MM.1S (cell line): ENCODE results near the gene ZDHHC11B.

Experiments
- DNase-seq: peaks from one replicate; pipeline ENCODE4 v3.0.0-alpha.2; 2015
- H2AFZ ChIP-seq: fragments of 300-600 bp; sonication (generic); 2 replicates; pipeline ENCODE4 v1.6.0; 2016; ENCODE audit warnings: antibody characterized with exemption, low read length
- H3F3A ChIP-seq: fragments of 300-600 bp; sonication (generic); 2 replicates; pipeline ENCODE4 v1.6.1; 2016; ENCODE audit warnings: mild to moderate bottlenecking, antibody characterized with exemption, low read length, moderate library complexity, mixed read lengths; ENCODE audit not compliant: insufficient read depth
- H3K27ac ChIP-seq: fragments of 300-600 bp; sonication (generic); 2 replicates; pipeline ENCODE4 v1.5.1; 2016; ENCODE audit warnings: mild to moderate bottlenecking, low read length
- H3K27me3 ChIP-seq: fragments of 300-600 bp; sonication (generic); replicated peaks from 2 replicates; pipeline ENCODE4 v1.6.0; 2016; ENCODE audit warnings: low read length; ENCODE audit not compliant: insufficient read depth
- H3K36me3 ChIP-seq: fragments of 300-600 bp; sonication (generic); replicated peaks from 2 replicates; pipeline ENCODE4 v1.6.1; 2016; ENCODE audit warnings: mild to moderate bottlenecking, low read length, mixed read lengths; ENCODE audit not compliant: insufficient read depth
- H3K4me1 ChIP-seq: fragments of 300-600 bp; sonication (generic); 2 replicates; pipeline ENCODE4 v1.6.1; 2016; ENCODE audit warnings: low read length, mixed read lengths
- H3K4me2 ChIP-seq: fragments of 300-600 bp; sonication (generic); 2 replicates; pipeline ENCODE4 v1.6.0; 2016; ENCODE audit warnings: low read depth, low read length
- H3K4me3 ChIP-seq: fragments of 300-600 bp; sonication (generic); 2 replicates; pipeline ENCODE4 v1.5.1; 2016; ENCODE audit warnings: low read length, mixed read lengths
- H3K79me2 ChIP-seq: fragments of 300-600 bp; sonication (generic); 2 replicates; pipeline ENCODE4 v1.6.1; 2016; ENCODE audit warnings: mixed run types, low read length, mixed read lengths
- H3K9ac ChIP-seq: fragments of 300-600 bp; sonication (generic); 2 replicates; pipeline ENCODE4 v1.6.1; 2016; ENCODE audit warnings: low read length, mixed read lengths
- H3K9me2 ChIP-seq: fragments of 300-600 bp; sonication (generic); replicated peaks from 2 replicates; pipeline ENCODE4 v1.6.1; 2016; ENCODE audit warnings: mild to moderate bottlenecking, low read length, mixed read lengths; ENCODE audit not compliant: insufficient read depth
- H3K9me3 ChIP-seq: fragments of 300-600 bp; sonication (generic); replicated peaks from 2 replicates; pipeline ENCODE4 v1.6.1; 2016; ENCODE audit warnings: mild to moderate bottlenecking, low read length, mixed read lengths; ENCODE audit not compliant: insufficient read depth
- H4K20me1 ChIP-seq: fragments of 300-600 bp; sonication (generic); 2 replicates; pipeline ENCODE4 v1.6.1; 2016; ENCODE audit warnings: mild to moderate bottlenecking, low read length, moderate library complexity, mixed read lengths; ENCODE audit not compliant: insufficient read depth
- CTCF ChIP-seq: fragments of 300-600 bp; sonication (generic); IDR thresholded peaks from 2 replicates; pipeline ENCODE4 v1.5.1; 2016; ENCODE audit warnings: antibody characterized with exemption, low read length, mixed read lengths
- EZH2 ChIP-seq: fragments of 300-600 bp; sonication (generic); optimal IDR thresholded peaks from 2 replicates; pipeline ENCODE3; 2017; ENCODE audit warnings: low read depth, mild to moderate bottlenecking, antibody characterized with exemption, low read length, mixed read lengths
- EZH2phosphoT487 ChIP-seq: fragments of 300-600 bp; sonication (generic); IDR thresholded peaks from 2 replicates; pipeline ENCODE4 v1.6.1; 2018; ENCODE audit warnings: antibody characterized with exemption, low read length

The ZDHHC11B gene

GRCh38 chr5:660491-661030 lies 124.0 kb downstream of the ZDHHC11B start:
- Histone ChIP-seq H3K9ac (no peak overlapping the region), H3K36me3 (no peaks in the 10 kb centered on the region), H4K20me1 (no peaks in the 10 kb centered on the region), H2AFZ (no peak overlapping the region), H3K9me2 (no peaks in the 10 kb centered on the region), H3K4me2 (no peak overlapping the region), H3K79me2 (no peaks in the 10 kb centered on the region), H3K9me3 (no peaks in the 10 kb centered on the region), H3K4me1 (no peaks in the 10 kb centered on the region), H3K4me3 (no peak overlapping the region), H3F3A (no peaks in the 10 kb centered on the region), H3K27ac (no peak overlapping the region), H3K27me3 (no peaks in the 10 kb centered on the region)
- no peak for TF ChIP-seq CTCF
- no peak for TF ChIP-seq EZH2
- TF ChIP-seq EZH2phosphoT487, result no peak
- no peak for DNase-seq
